ENCODE results near the gene RAP1B. TPM values are rescaled to one million over a fixed set of nuclear protein-coding genes. Genes with fewer than 3 reads are reported as not detected.

Gene RAP1B
- total and polyA plus RNA-seq, 2 donors (not counting 3 experiments of a cell fraction or from before 2014, with no cell fraction given), result 147 to 174 TPM

GRCh38 chr12:68579254-68579653 lies 31.4 kb upstream of the RAP1B start:
- H3K9me3 ChIP-seq (replicated peaks; ENCODE audit: control insufficient read depth, insufficient read depth, low read length), result no peaks in the 10 kb centered on the region
- BruUV-seq (replicated peaks), result no TSS peak
- ChIA-PET POLR2A (no interaction called here), CTCF (interaction anchor here (0.7 to 2.2 kb wide), 4 partner anchors 8 to 14 kb away, joined by 3 to 7 read pairs (median 4); no protein-coding TSS in a partner anchor)
- no peaks in the 10 kb centered on the region for H3K27me3 ChIP-seq (ENCODE audit: control insufficient read depth in 2 of 2, insufficient read depth in 2 of 2, low read length in 2 of 2)
- DNase-seq (ENCODE audit: low read depth, low spot score) (no peak), FAIRE-seq (no peak)
- no peak overlapping the region for H3K4me3 ChIP-seq (replicated peaks in 1 of 3; ENCODE audit: insufficient read depth in 1 of 3, low read depth in 1 of 3, low read length in 3 of 3)
- no peaks in the 10 kb centered on the region for H3K36me3 ChIP-seq (ENCODE audit: control insufficient read depth in 2 of 2, extremely low read depth in 1 of 2, insufficient read depth in 2 of 2, low read length in 2 of 2)
- no peak overlapping the region for H3K4me2 ChIP-seq (ENCODE audit: insufficient read depth, low read length)
- intact Hi-C loops (cut with micrococcal nuclease), result no loop called here
- no peaks in the 10 kb centered on the region for H3K79me2 ChIP-seq (ENCODE audit: control insufficient read depth, insufficient read depth, low read length)
- H4K20me1 ChIP-seq (replicated peaks; ENCODE audit: control insufficient read depth, extremely low read depth, insufficient read depth, low read length), result no peaks in the 10 kb centered on the region
- H3K9me1 ChIP-seq (replicated peaks; ENCODE audit: control insufficient read depth, extremely low read depth, insufficient read depth, low read length), result no peaks in the 10 kb centered on the region
- H2AFZ ChIP-seq (ENCODE audit: low read depth, low read length), result no peak overlapping the region
- H3K4me1 ChIP-seq (ENCODE audit: control insufficient read depth, extremely low read depth, insufficient read depth, low read length), result no peaks in the 10 kb centered on the region
- TF ChIP-seq POLR2A (IDR thresholded peaks at IDR 0.05; ENCODE audit: low read depth, low read length) (no peak), EZH2 (IDR thresholded peaks at IDR 0.05; ENCODE audit: borderline replicate concordance, low read depth, low read length, severe bottlenecking) (no peak), GATA2 (IDR thresholded peaks at IDR 0.05; ENCODE audit: insufficient read depth, insufficient read length, low read depth, low read length) (no peak), MYC (IDR thresholded peaks at IDR 0.05; ENCODE audit: low read depth, low read length) (no peak), MAX (IDR thresholded peaks at IDR 0.05; ENCODE audit: insufficient read depth, insufficient read length) (no peak), CTCF (IDR thresholded peaks at IDR 0.05; ENCODE audit: extremely low read depth in 1 of 2, insufficient read depth in 1 of 2, low read depth in 1 of 2, low read length in 2 of 2) (no peak), FOS (IDR thresholded peaks at IDR 0.05; ENCODE audit: borderline replicate concordance, insufficient read depth, low read length) (no peak), POLR2AphosphoS5 (IDR thresholded peaks at IDR 0.05; ENCODE audit: insufficient read depth, low read depth, low read length) (no peak), JUN (IDR thresholded peaks at IDR 0.05; ENCODE audit: borderline replicate concordance, insufficient read depth, insufficient read length, low read depth) (no peak)
- H3K27ac ChIP-seq (ENCODE audit: insufficient read depth, low read depth, low read length), result no peak overlapping the region
- no peak overlapping the region for H3K9ac ChIP-seq (replicated peaks; ENCODE audit: extremely low read depth, insufficient read depth, low read length)
- dilution Hi-C loops (cut with MboI; ENCODE audit: extremely low pct_ligation_motif_present, low sequenced_read_pairs), result no loop called here
